GM12878 (cell line): ENCODE results near the gene MAPK13. TPM values are rescaled to one million over a fixed set of nuclear protein-coding genes. Genes with fewer than 3 reads are reported as not detected.
A peak's percentile ranks its signal among the peaks of the same experiment; 100 is the strongest.

Source experiments
- ATAC-seq: fragments of 200-7000 bp; cut with Tn5 transposase; 3 replicates; pipeline ENCODE4 v1.9.1; 2020; ENCODE audit warnings: mild to moderate bottlenecking, moderate library complexity
- BruUV-seq: library from RNA; stranded (reverse); fragments of 400-500 nt; replicated peaks from 2 replicates; lab custom pipeline; 2021; lab: Mats Ljungman, UMichigan
- CTCF ChIA-PET: fragments of 300-600 bp; sonication (Branson Sonifier 250); formaldehyde crosslinking; extraction: SDS; loops from one replicate; lab custom pipeline; 2021; ENCODE audit warnings: inconsistent platforms; lab: Yijun Ruan, JAX
- POLR2A ChIA-PET: fragments of 350-600 bp; formaldehyde crosslinking; extraction: SDS; loops from one replicate; lab custom pipeline; 2021; ENCODE audit warnings: inconsistent platforms; lab: Charles Lee
- RAD21 ChIA-PET: fragments of 300-600 bp; sonication (Branson Sonifier 250); formaldehyde crosslinking; loops from one replicate; lab custom pipeline; 2023; ENCODE audit warnings: antibody characterized with exemption; ENCODE audit not compliant: unreplicated experiment; lab: Charles Lee
- SMC1A ChIA-PET: fragments of 300-600 bp; sonication (Branson Sonifier 250); formaldehyde crosslinking; loops from one replicate; lab custom pipeline; 2023; ENCODE audit not compliant: unreplicated experiment, uncharacterized antibody; lab: Charles Lee
- DNase-seq: peaks from one replicate; pipeline ENCODE4 v3.0.0-alpha.2; 2011; ENCODE audit warnings: low read depth, low spot score
- FAIRE-seq: peaks from 3 replicates; lab custom pipeline; 2011; peaks lifted over from hg19 to GRCh38; lab: Jason Lieb, UNC
- H2AFZ ChIP-seq: 2 replicates; pipeline ENCODE4 v1.6.0; 2011; ENCODE audit warnings: low read depth, low read length, control low read depth; ENCODE audit not compliant: control insufficient read depth
- H3K27ac ChIP-seq: 2 replicates; pipeline ENCODE4 v1.5.1; 2011; ENCODE audit warnings: control low read depth; ENCODE audit not compliant: control insufficient read depth, insufficient read depth
- H3K27me3 ChIP-seq, 2 experiments: replicated peaks in 1 of 2; 2 replicates each; pipeline versions ENCODE4 v1.6.0 to v1.6.1; 2011; ENCODE audit warnings: low read length in 1 of 2; ENCODE audit not compliant: control insufficient read depth in 2 of 2, insufficient read depth in 2 of 2
- H3K36me3 ChIP-seq, 2 experiments: 2 replicates each; pipeline ENCODE4 v1.5.1; 2011; ENCODE audit warnings: low read length in 1 of 2; ENCODE audit not compliant: control insufficient read depth in 2 of 2, insufficient read depth in 2 of 2
- H3K4me1 ChIP-seq: 2 replicates; pipeline ENCODE4 v1.6.1; 2011; ENCODE audit warnings: mild to moderate bottlenecking, low read length, moderate library complexity, mixed read lengths; ENCODE audit not compliant: control insufficient read depth, insufficient read depth
- H3K4me2 ChIP-seq: 2 replicates; pipeline ENCODE4 v1.6.0; 2011; ENCODE audit warnings: control low read depth; ENCODE audit not compliant: control insufficient read depth, insufficient read depth
- H3K4me3 ChIP-seq: fragments of 200-600 bp; sonication (generic); 2 replicates; pipeline ENCODE4 v1.5.1; 2016
- H3K79me2 ChIP-seq: 2 replicates; pipeline ENCODE4 v1.6.0; 2011; ENCODE audit warnings: low read length; ENCODE audit not compliant: control insufficient read depth, insufficient read depth
- H3K9ac ChIP-seq: 2 replicates; pipeline ENCODE4 v1.8.0; 2011; ENCODE audit warnings: low read length, control low read depth, mixed read lengths; ENCODE audit not compliant: control insufficient read depth, insufficient read depth
- H3K9me3 ChIP-seq: replicated peaks from 3 replicates; pipeline ENCODE4 v1.5.1; 2011; ENCODE audit warnings: mild to moderate bottlenecking, low read length; ENCODE audit not compliant: control insufficient read depth, insufficient read depth
- H4K20me1 ChIP-seq: 2 replicates; pipeline ENCODE4 v1.6.0; 2011; ENCODE audit not compliant: control insufficient read depth, insufficient read depth
- ELK1 ChIP-seq: IDR thresholded peaks from 2 replicates; pipeline ENCODE4 v1.6.1; 2012; ENCODE audit warnings: low read depth, low read length, improper control_type of control experiment
- ETV6 ChIP-seq, 2 experiments: fragments of 450-650 bp in 1 of 2; IDR thresholded peaks in 1 of 2; conservative IDR thresholded peaks in 1 of 2; 2 replicates each; pipeline ENCODE4 v1.6.1; 2014; ENCODE audit warnings: antibody characterized with exemption in 1 of 2, borderline replicate concordance in 1 of 2, low read depth in 1 of 2, mild to moderate bottlenecking in 1 of 2, moderate library complexity in 1 of 2
- FOXM1 ChIP-seq: IDR thresholded peaks from 2 replicates; pipeline ENCODE4 v1.6.1; 2012; ENCODE audit warnings: low read depth, mild to moderate bottlenecking, inconsistent platforms, low read length, moderate library complexity
- HDAC2 ChIP-seq: fragments of 200-600 bp; sonication (generic); IDR thresholded peaks from 2 replicates; pipeline ENCODE4 v1.6.1; 2017
- KDM1A ChIP-seq: fragments of 200-600 bp; sonication (generic); IDR thresholded peaks from 2 replicates; pipeline ENCODE4 v1.6.1; 2016; ENCODE audit warnings: borderline replicate concordance
- MEF2A ChIP-seq: IDR thresholded peaks from 2 replicates; pipeline ENCODE4 v1.6.1; 2011; ENCODE audit warnings: low read depth, mild to moderate bottlenecking, low read length, moderate library complexity; ENCODE audit not compliant: insufficient read depth
- NR2C2 ChIP-seq: IDR thresholded peaks from 2 replicates; pipeline ENCODE4 v1.6.1; 2011; ENCODE audit warnings: borderline replicate concordance, low read depth; ENCODE audit not compliant: control insufficient read depth, insufficient read length
- PAX8 ChIP-seq: fragments of 450-650 bp; IDR thresholded peaks from 2 replicates; pipeline ENCODE4 v1.6.1; 2017; ENCODE audit warnings: mild to moderate bottlenecking, moderate library complexity
- RBBP5 ChIP-seq: fragments of 200-600 bp; sonication (generic); conservative IDR thresholded peaks from 2 replicates; pipeline ENCODE4 v1.6.1; 2016
- SREBF1 ChIP-seq: IDR thresholded peaks from 2 replicates; pipeline ENCODE4 v1.6.1; 2012; ENCODE audit warnings: mild to moderate bottlenecking, low read length
- ZNF217 ChIP-seq: fragments of 450-650 bp; IDR thresholded peaks from 2 replicates; pipeline ENCODE4 v1.6.1; 2017; ENCODE audit warnings: antibody characterized with exemption, mild to moderate bottlenecking
- WGBS: methylation state at CpG from one replicate; pipeline ENCODE4 v1.1.6; 2016; ENCODE audit warnings: low lambda C conversion rate; ENCODE audit not compliant: insufficient replicate concordance, insufficient coverage; ENCODE audit errors: missing lambda C conversion rate; 5-methylcytosine and 5-hydroxymethylcytosine counted together
- in situ Hi-C: fragments of 300-500 bp; cut with MboI; formaldehyde crosslinking; loops from 9 replicates; pipeline ENCODE4 v1.14.3; 2018; ENCODE audit warnings: mixed read lengths
- intact Hi-C: fragments of 100-400 bp; cut with micrococcal nuclease; formaldehyde crosslinking; loops from one replicate; pipeline ENCODE4 v1.14.2; 2022; ENCODE audit not compliant: unreplicated experiment
- polyA plus RNA-seq, 11 experiments: library from polyadenylated mRNA; depleted of rRNA in 4 of 11; unstranded in 6 of 11; stranded (reverse) in 5 of 11; fragments of >200 nt; fragmentation: Nextera tagmentation in 4 of 11; fragmentation: Illumina TruSeq in 1 of 11; extraction: Ambion mirVana in 4 of 11; extraction: Trizol in 1 of 11; gene quantifications; 1 replicate in 1 of 11; 2 replicates in 10 of 11; pipeline versions ENCODE4 v1.2.1 to v1.2.3, GENCODE V29; 2011 to 2016; ENCODE audit warnings: inconsistent platforms in 2 of 11, missing spikeins in 2 of 11, low read depth in 1 of 11
- total RNA-seq, 4 experiments: library from RNA; depleted of rRNA in 3 of 4; stranded (reverse); fragments of >200 nt in 3 of 4; fragmentation: Illumina TruSeq in 1 of 4; extraction: Trizol in 1 of 4; gene quantifications; 2 replicates each; pipeline versions ENCODE4 v1.2.1 to v1.2.3, GENCODE V29; 2013 to 2021
- TF ChIP-seq, protein P1 (sequence below), 3 experiments: IDR thresholded peaks in 2 of 3; conservative IDR thresholded peaks in 1 of 3; 2 replicates each; pipeline ENCODE4 v1.5.1; 2011; ENCODE audit warnings: low read depth in 3 of 3, low read length in 3 of 3, mild to moderate bottlenecking in 3 of 3, control low read depth in 2 of 3, moderate library complexity in 2 of 3, inconsistent platforms in 1 of 3, mixed read lengths in 1 of 3; ENCODE audit not compliant: control insufficient read depth in 2 of 3, insufficient read depth in 1 of 3; ENCODE audit errors: extremely low read depth in 1 of 3

The MAPK13 gene
- total and polyA plus RNA-seq, 10 of the 15 experiments (the other 5 are each of a cell fraction or from before 2014, with no cell fraction given) = 1.8 to 48.0 (median 37.5) TPM

DNA sequence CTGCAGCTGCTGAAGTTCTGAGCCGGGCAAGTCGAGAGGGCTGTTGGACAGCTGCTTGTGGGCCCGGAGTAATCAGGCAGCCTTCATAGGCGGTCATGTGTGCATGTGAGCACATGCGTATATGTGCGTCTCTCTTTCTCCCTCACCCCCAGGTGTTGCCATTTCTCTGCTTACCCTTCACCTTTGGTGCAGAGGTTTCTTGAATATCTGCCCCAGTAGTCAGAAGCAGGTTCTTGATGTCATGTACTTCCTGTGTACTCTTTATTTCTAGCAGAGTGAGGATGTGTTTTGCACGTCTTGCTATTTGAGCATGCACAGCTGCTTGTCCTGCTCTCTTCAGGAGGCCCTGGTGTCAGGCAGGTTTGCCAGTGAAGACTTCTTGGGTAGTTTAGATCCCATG, 21.2 kb upstream of the MAPK13 start:
- Histone ChIP-seq H4K20me1 (no peaks in the 10 kb centered on the region), H3K27me3 (no peaks in the 10 kb centered on the region), H3K4me3 (no peak overlapping the region), H3K79me2 (no peaks in the 10 kb centered on the region), H3K36me3 (peaks cover 2 to 18% of the 10 kb centered on the region in 2 experiments; a peak in 3 of 4 replicates), H3K4me2 (no peak overlapping the region), H3K9ac (no peak overlapping the region), H3K9me3 (no peaks in the 10 kb centered on the region), H3K4me1 (peaks cover 24% of the 10 kb centered on the region), H2AFZ (no peak overlapping the region), H3K27ac (peak overlapping the region; percentile 13)
- intact Hi-C loops = no loop called here
- no TSS peak for BruUV-seq
- RAD21 ChIA-PET = interaction anchor here (0.9 kb wide), 1 partner anchor 14 kb away, joined by 3 read pairs; no protein-coding TSS in a partner anchor
- CTCF ChIA-PET = interaction anchor here (1.1 kb wide), 1 partner anchor 12 kb away, joined by 4 read pairs; no protein-coding TSS in a partner anchor
- POLR2A ChIA-PET = no interaction called here
- WGBS = 88% methylated on average over 7 of the region's 7 CpGs
- TF ChIP-seq SREBF1 (no peak), ETV6 (conservative IDR thresholded peaks at IDR 0.05 in 1 of 2, IDR thresholded peaks at IDR 0.05 in 1 of 2; ENCODE audit: borderline replicate concordance in 1 of 2, low read depth in 1 of 2) (no peak), RBBP5 (no peak), HDAC2 (no peak), ELK1 (no peak), MEF2A (no peak), ZNF217 (no peak), KDM1A (no peak), NR2C2 (no peak), FOXM1 (no peak), PAX8 (no peak)
- TF ChIP-seq, protein P1, sequence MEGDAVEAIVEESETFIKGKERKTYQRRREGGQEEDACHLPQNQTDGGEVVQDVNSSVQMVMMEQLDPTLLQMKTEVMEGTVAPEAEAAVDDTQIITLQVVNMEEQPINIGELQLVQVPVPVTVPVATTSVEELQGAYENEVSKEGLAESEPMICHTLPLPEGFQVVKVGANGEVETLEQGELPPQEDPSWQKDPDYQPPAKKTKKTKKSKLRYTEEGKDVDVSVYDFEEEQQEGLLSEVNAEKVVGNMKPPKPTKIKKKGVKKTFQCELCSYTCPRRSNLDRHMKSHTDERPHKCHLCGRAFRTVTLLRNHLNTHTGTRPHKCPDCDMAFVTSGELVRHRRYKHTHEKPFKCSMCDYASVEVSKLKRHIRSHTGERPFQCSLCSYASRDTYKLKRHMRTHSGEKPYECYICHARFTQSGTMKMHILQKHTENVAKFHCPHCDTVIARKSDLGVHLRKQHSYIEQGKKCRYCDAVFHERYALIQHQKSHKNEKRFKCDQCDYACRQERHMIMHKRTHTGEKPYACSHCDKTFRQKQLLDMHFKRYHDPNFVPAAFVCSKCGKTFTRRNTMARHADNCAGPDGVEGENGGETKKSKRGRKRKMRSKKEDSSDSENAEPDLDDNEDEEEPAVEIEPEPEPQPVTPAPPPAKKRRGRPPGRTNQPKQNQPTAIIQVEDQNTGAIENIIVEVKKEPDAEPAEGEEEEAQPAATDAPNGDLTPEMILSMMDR (IDR thresholded peaks at IDR 0.05 in 2 of 3, conservative IDR thresholded peaks at IDR 0.05 in 1 of 3; ENCODE audit: control insufficient read depth in 2 of 3, extremely low read depth in 1 of 3, insufficient read depth in 1 of 3, low read depth in 3 of 3, low read length in 3 of 3) = no peak
- SMC1A ChIA-PET = no interaction called here
- FAIRE-seq (no peak), DNase-seq (no peak), ATAC-seq (no peak)
- in situ Hi-C loops = no loop called here
